ENCODE results near the gene ZCCHC24.

GRCh38 chr10:79431891-79432831 is 13.3 kb downstream of the ZCCHC24 start:
- TF ChIP-seq CTCF (IDR thresholded peaks at IDR 0.05) (no peak), POLR2A (IDR thresholded peaks at IDR 0.05) (no peak)
